MM.1S (cell line): ENCODE data around the gene SRRM1.

Source experiments
- CTCF ChIP-seq: fragments of 300-600 bp; sonication (generic); IDR thresholded peaks from 2 replicates; pipeline ENCODE4 v1.5.1; 2016; ENCODE audit warnings: antibody characterized with exemption, low read length, mixed read lengths
- EZH2 ChIP-seq: fragments of 300-600 bp; sonication (generic); optimal IDR thresholded peaks from 2 replicates; pipeline ENCODE3; 2017; ENCODE audit warnings: low read depth, mild to moderate bottlenecking, antibody characterized with exemption, low read length, mixed read lengths
- EZH2phosphoT487 ChIP-seq: fragments of 300-600 bp; sonication (generic); IDR thresholded peaks from 2 replicates; pipeline ENCODE4 v1.6.1; 2018; ENCODE audit warnings: antibody characterized with exemption, low read length

- TF ChIP-seq CTCF = no peak
- no peak for TF ChIP-seq EZH2
- no peak for TF ChIP-seq EZH2phosphoT487
These were observed 22.0 kb upstream of the SRRM1 start for GRCh38 chr1:24621121-24621520.
